ENCODE results near the gene SGCD.

- TF ChIP-seq, protein P1, sequence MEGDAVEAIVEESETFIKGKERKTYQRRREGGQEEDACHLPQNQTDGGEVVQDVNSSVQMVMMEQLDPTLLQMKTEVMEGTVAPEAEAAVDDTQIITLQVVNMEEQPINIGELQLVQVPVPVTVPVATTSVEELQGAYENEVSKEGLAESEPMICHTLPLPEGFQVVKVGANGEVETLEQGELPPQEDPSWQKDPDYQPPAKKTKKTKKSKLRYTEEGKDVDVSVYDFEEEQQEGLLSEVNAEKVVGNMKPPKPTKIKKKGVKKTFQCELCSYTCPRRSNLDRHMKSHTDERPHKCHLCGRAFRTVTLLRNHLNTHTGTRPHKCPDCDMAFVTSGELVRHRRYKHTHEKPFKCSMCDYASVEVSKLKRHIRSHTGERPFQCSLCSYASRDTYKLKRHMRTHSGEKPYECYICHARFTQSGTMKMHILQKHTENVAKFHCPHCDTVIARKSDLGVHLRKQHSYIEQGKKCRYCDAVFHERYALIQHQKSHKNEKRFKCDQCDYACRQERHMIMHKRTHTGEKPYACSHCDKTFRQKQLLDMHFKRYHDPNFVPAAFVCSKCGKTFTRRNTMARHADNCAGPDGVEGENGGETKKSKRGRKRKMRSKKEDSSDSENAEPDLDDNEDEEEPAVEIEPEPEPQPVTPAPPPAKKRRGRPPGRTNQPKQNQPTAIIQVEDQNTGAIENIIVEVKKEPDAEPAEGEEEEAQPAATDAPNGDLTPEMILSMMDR (IDR thresholded peaks at IDR 0.05), result no peak
- TF ChIP-seq POLR2AphosphoS5 (IDR thresholded peaks at IDR 0.05) (no peak), POLR2A (IDR thresholded peaks at IDR 0.05) (no peak)
Observed at GRCh38 chr5:156800929-156801328, 474.0 kb downstream of the SGCD start.
